GM12801 (cell line): ENCODE measurements around the gene CCDC34.

Source experiments
- TF ChIP-seq, protein P1 (sequence below): IDR thresholded peaks from one replicate; pipeline ENCODE4 v1.5.1; 2011; ENCODE audit warnings: control low read depth; ENCODE audit not compliant: insufficient read length; ENCODE audit errors: extremely low read depth

Gene CCDC34

DNA sequence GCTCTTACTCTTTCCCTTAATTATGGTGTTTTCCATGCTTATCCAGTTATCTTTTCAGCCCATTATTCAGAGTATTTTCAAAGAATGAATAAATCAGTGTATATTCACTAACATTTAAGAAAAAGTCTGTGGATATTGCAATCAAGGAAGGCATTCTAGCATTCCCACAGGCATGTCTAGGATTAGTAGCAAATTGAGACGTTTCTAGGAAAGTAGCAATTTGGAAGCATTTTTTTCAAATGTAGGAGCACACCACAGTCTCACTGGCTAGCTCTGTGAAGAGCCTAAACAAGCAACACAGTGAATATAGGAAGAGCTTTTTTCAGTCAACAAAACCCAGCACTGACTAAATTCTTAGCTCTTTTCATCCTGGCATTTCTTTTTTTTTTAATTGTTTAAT lies 65.4 kb downstream of the CCDC34 start:
- TF ChIP-seq, protein P1, sequence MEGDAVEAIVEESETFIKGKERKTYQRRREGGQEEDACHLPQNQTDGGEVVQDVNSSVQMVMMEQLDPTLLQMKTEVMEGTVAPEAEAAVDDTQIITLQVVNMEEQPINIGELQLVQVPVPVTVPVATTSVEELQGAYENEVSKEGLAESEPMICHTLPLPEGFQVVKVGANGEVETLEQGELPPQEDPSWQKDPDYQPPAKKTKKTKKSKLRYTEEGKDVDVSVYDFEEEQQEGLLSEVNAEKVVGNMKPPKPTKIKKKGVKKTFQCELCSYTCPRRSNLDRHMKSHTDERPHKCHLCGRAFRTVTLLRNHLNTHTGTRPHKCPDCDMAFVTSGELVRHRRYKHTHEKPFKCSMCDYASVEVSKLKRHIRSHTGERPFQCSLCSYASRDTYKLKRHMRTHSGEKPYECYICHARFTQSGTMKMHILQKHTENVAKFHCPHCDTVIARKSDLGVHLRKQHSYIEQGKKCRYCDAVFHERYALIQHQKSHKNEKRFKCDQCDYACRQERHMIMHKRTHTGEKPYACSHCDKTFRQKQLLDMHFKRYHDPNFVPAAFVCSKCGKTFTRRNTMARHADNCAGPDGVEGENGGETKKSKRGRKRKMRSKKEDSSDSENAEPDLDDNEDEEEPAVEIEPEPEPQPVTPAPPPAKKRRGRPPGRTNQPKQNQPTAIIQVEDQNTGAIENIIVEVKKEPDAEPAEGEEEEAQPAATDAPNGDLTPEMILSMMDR: no peak

DNA sequence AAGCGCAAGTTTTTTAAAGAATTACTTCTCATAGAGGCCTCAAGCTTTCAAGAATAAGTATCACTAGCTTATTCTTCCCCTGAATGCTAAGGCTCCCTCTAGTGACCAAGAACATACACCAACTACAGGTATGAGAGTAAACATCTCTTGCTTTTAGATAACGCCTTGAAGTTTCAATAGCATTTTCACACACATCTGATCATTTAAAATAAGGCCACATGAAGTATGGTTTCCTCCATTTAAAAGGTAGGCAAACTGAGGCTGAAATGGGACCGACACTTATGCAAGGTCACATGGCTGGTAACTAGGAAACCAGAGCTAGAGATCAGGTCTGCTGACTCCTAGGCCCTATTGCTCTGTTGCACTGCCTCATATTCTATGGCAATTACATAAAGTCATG lies 66.5 kb downstream of the CCDC34 start:
- TF ChIP-seq, protein P1: no peak

GRCh38 chr11:27295928-27296327 lies 67.1 kb downstream of the CCDC34 start:
- TF ChIP-seq, protein P1: no peak

GRCh38 chr11:27294654-27295053 lies 68.4 kb downstream of the CCDC34 start:
- TF ChIP-seq, protein P1: no peak

DNA sequence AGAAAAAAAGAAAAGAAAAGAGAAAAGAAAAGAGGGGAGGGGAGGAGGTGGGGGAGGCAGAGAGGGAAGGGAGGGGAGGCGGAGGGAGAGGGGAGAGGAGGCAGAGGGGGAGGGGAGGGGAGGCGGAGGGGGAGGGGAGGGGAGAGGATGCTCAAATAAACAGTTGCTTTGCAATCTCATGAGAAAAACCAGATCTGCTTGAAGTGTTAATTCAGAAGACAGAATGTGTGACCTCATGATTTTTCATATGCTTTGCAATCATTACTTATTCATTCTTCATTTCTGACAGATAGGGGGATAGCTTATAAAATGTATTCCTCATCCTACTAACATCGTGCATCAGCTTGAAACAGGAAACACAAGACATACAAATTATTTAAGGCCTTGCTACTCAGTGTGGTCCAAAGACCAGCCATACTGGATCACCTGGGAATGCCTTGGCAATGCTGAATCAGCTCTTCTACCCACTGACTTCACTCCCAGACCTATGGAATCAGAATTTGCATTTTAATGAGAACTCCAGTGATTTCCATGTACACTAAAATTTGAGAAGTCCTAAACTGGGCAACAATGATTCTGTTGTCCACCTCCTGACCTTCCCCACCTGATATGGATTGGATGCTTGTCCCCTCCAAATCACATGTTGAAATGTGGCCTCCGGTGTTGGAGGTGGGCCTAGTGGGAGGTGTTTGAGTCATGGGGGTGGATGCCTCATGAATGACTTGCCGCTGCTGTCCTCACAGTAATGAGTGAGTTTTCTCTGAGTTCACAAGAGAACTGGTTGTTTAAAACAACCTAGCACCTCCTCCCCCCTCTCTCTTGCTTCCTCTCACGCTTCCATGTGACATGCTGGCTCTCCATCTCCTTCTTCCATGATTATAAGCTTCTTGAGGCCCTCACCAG lies 69.2 kb downstream of the CCDC34 start:
- TF ChIP-seq, protein P1: no peak

GRCh38 chr11:27292637-27293010 lies 70.4 kb downstream of the CCDC34 start:
- TF ChIP-seq, protein P1: no peak

GRCh38 chr11:27291954-27292636 lies 70.9 kb downstream of the CCDC34 start:
- TF ChIP-seq, protein P1: no peak
